IPS-18c (cell line): Measurements from ENCODE around the gene AURKAIP1.
"Not testable (repeated sequence)": the region's sequence is repeated elsewhere in the genome, so short reads cannot be mapped to it uniquely, and the experiment has no call there.

Source experiments
- H3K4me3 ChIP-seq: 2 replicates; pipeline ENCODE4 v1.7.0; 2013; ENCODE audit warnings: low read depth, mild to moderate bottlenecking, low read length, moderate library complexity; ENCODE audit not compliant: insufficient read depth
- H3K9me3 ChIP-seq: one replicate; pipeline ENCODE4 v1.6.1; 2013; ENCODE audit warnings: mild to moderate bottlenecking, low read length, moderate library complexity; ENCODE audit not compliant: control insufficient read depth, insufficient read depth

Gene AURKAIP1

GRCh38 chr1:1371746-1372711 lies 3.0 kb downstream of the AURKAIP1 start:
- Histone ChIP-seq H3K9me3 (peaks cover 2% of the 10 kb centered on the region), H3K4me3 (no peak overlapping the region)

GRCh38 chr1:1371364-1371745 lies 3.7 kb downstream of the AURKAIP1 start:
- peaks cover 2% of the 10 kb centered on the region for H3K9me3 ChIP-seq
- H3K4me3 ChIP-seq: no peak overlapping the region

GRCh38 chr1:1370771-1371300 lies 4.2 kb downstream of the AURKAIP1 start:
- Histone ChIP-seq H3K4me3 (no peak overlapping the region), H3K9me3 (peaks cover 2% of the 10 kb centered on the region)

- H3K9me3 ChIP-seq, H3K4me3 ChIP-seq: not testable (repeated sequence)
Measured at GRCh38 chr1:1370094-1370493, 4.9 kb downstream of the AURKAIP1 start.

- no peak overlapping the region for H3K4me3 ChIP-seq
- no peaks in the 10 kb centered on the region for H3K9me3 ChIP-seq
Measured at GRCh38 chr1:1367315-1367714, 7.7 kb downstream of the AURKAIP1 start.

- H3K9me3 ChIP-seq: no peaks in the 10 kb centered on the region
- no peak overlapping the region for H3K4me3 ChIP-seq
Measured at GRCh38 chr1:1366699-1367066, 8.3 kb downstream of the AURKAIP1 start.

- no peaks in the 10 kb centered on the region for H3K9me3 ChIP-seq
- no peak overlapping the region for H3K4me3 ChIP-seq
Measured at GRCh38 chr1:1365875-1366698, 8.9 kb downstream of the AURKAIP1 start.

GRCh38 chr1:1364266-1364665 lies 10.7 kb downstream of the AURKAIP1 start:
- no peak overlapping the region for H3K4me3 ChIP-seq

GRCh38 chr1:1361982-1362423 lies 13.0 kb downstream of the AURKAIP1 start:
- Histone ChIP-seq H3K4me3 (no peak overlapping the region), H3K9me3 (no peaks in the 10 kb centered on the region)

More at GRCh38 chr1:1364266-1364665, 10.7 kb downstream of the AURKAIP1 start:
- no peaks in the 10 kb centered on the region for H3K9me3 ChIP-seq

GRCh38 chr1:1361233-1361981 lies 13.6 kb downstream of the AURKAIP1 start:
- H3K4me3 ChIP-seq: no peak overlapping the region
- H3K9me3 ChIP-seq: no peaks in the 10 kb centered on the region

GRCh38 chr1:1360506-1361169 lies 14.4 kb downstream of the AURKAIP1 start:
- Histone ChIP-seq H3K4me3 (no peak overlapping the region), H3K9me3 (no peaks in the 10 kb centered on the region)

GRCh38 chr1:1359664-1360468 lies 15.1 kb downstream of the AURKAIP1 start:
- no peaks in the 10 kb centered on the region for H3K9me3 ChIP-seq
- H3K4me3 ChIP-seq: no peak overlapping the region

- no peak overlapping the region for H3K4me3 ChIP-seq
- H3K9me3 ChIP-seq: no peaks in the 10 kb centered on the region
Measured at GRCh38 chr1:1359308-1359663, 15.7 kb downstream of the AURKAIP1 start.

GRCh38 chr1:1358433-1359271 lies 16.4 kb downstream of the AURKAIP1 start, which contains the start of gene MXRA8:
Gene MXRA8 (minus strand): TSS chr1:1358555. CDS start chr1:1358504, 51 bp downstream.
- Histone ChIP-seq H3K4me3 (peak within 1 kb of the TSS; percentile 36), H3K9me3 (no peaks in the 10 kb centered on the region)

- Histone ChIP-seq H3K9me3 (no peaks in the 10 kb centered on the region), H3K4me3 (peak overlapping the region; percentile 36)
Measured at GRCh38 chr1:1357871-1358432, 17.1 kb downstream of the AURKAIP1 start.
